Liver (tissue), 9 donors: Measurements from ENCODE around the gene THEM4. TPM values are rescaled to one million over a fixed set of nuclear protein-coding genes. Genes with fewer than 3 reads are reported as not detected.
A peak's percentile ranks its signal among the peaks of the same experiment; 100 is the strongest.

Source experiments
- DNase-seq: peaks from one replicate; pipeline ENCODE4 v3.0.0-alpha.2; 2017; ENCODE audit warnings: low spot score
- H3K27ac ChIP-seq, 2 donors: one replicate each; pipeline ENCODE4 v1.7.0; 2013; ENCODE audit warnings: inconsistent platforms in 2 of 2, low read length in 2 of 2, control low read depth in 1 of 2, low read depth in 1 of 2, mild to moderate bottlenecking in 1 of 2
- H3K27me3 ChIP-seq, 4 donors: one replicate each; pipeline versions ENCODE4 v1.6.1 to v1.7.0; 2013; ENCODE audit warnings: low read length in 3 of 4, inconsistent platforms in 1 of 4, mild to moderate bottlenecking in 1 of 4, moderate library complexity in 1 of 4; ENCODE audit not compliant: control insufficient read depth in 4 of 4, insufficient read depth in 4 of 4
- H3K36me3 ChIP-seq, 4 donors: one replicate each; pipeline versions ENCODE4 v1.6.1 to v1.7.0; 2013; ENCODE audit warnings: low read length in 3 of 4, mild to moderate bottlenecking in 3 of 4, low read depth in 1 of 4, moderate library complexity in 1 of 4; ENCODE audit not compliant: control insufficient read depth in 4 of 4, insufficient read depth in 3 of 4
- H3K4me1 ChIP-seq, 4 donors: one replicate each; pipeline versions ENCODE4 v1.6.1 to v1.7.0; 2013; ENCODE audit warnings: low read length in 3 of 4, mild to moderate bottlenecking in 3 of 4, moderate library complexity in 1 of 4; ENCODE audit not compliant: control insufficient read depth in 4 of 4, insufficient read depth in 4 of 4
- H3K4me3 ChIP-seq, 3 donors: one replicate each; pipeline versions ENCODE4 v1.6.1 to v1.7.0; 2013; ENCODE audit warnings: low read length in 3 of 3, control low read depth in 1 of 3, low read depth in 1 of 3, mild to moderate bottlenecking in 1 of 3
- H3K9ac ChIP-seq, 2 donors: one replicate each; pipeline ENCODE4 v1.7.0; 2013; ENCODE audit warnings: low read length in 2 of 2, mild to moderate bottlenecking in 2 of 2, moderate library complexity in 2 of 2, control low read depth in 1 of 2, low read depth in 1 of 2
- H3K9me3 ChIP-seq, 4 donors: one replicate each; pipeline versions ENCODE4 v1.6.1 to v1.7.0; 2013; ENCODE audit warnings: low read length in 3 of 4; ENCODE audit not compliant: control insufficient read depth in 4 of 4
- EGR1 ChIP-seq, 2 donors: IDR thresholded peaks; 2 replicates each; pipeline ENCODE4 v1.6.1; 2016 to 2018; ENCODE audit warnings: antibody characterized with exemption in 2 of 2, low read depth in 2 of 2
- FOXA1 ChIP-seq: IDR thresholded peaks from 2 replicates; pipeline ENCODE4 v1.6.1; 2016; ENCODE audit warnings: antibody characterized with exemption
- FOXA2 ChIP-seq: IDR thresholded peaks from 2 replicates; pipeline ENCODE4 v1.6.1; 2016; ENCODE audit warnings: antibody characterized with exemption
- GABPA ChIP-seq, 2 donors: IDR thresholded peaks in 1 of 2; conservative IDR thresholded peaks in 1 of 2; 2 replicates each; pipeline ENCODE4 v1.6.1; 2016; ENCODE audit warnings: antibody characterized with exemption in 2 of 2, mild to moderate bottlenecking in 1 of 2, moderate library complexity in 1 of 2
- HNF4A ChIP-seq, 2 donors: conservative IDR thresholded peaks; 2 replicates each; pipeline ENCODE4 v1.6.1; 2016; ENCODE audit warnings: antibody characterized with exemption in 2 of 2, mild to moderate bottlenecking in 2 of 2
- HNF4G ChIP-seq: IDR thresholded peaks from 2 replicates; pipeline ENCODE4 v1.6.1; 2016; ENCODE audit warnings: antibody characterized with exemption
- JUND ChIP-seq, 2 donors: IDR thresholded peaks; 2 replicates each; pipeline ENCODE4 v1.6.1; 2016; ENCODE audit warnings: antibody characterized with exemption in 2 of 2
- NR2F2 ChIP-seq: IDR thresholded peaks from 2 replicates; pipeline ENCODE4 v1.6.1; 2016; ENCODE audit warnings: antibody characterized with exemption
- RAD21 ChIP-seq, 2 donors: IDR thresholded peaks; 2 replicates each; pipeline ENCODE4 v1.6.1; 2016; ENCODE audit warnings: antibody characterized with exemption in 2 of 2, mild to moderate bottlenecking in 2 of 2
- RXRA ChIP-seq, 2 donors: IDR thresholded peaks; 2 replicates each; pipeline ENCODE4 v1.6.1; 2017 to 2018; ENCODE audit warnings: antibody characterized with exemption in 2 of 2, mild to moderate bottlenecking in 1 of 2
- SP1 ChIP-seq: IDR thresholded peaks from 2 replicates; pipeline ENCODE4 v1.6.1; 2018; ENCODE audit warnings: antibody characterized with exemption, mild to moderate bottlenecking
- TAF1 ChIP-seq: conservative IDR thresholded peaks from 2 replicates; pipeline ENCODE4 v1.6.1; 2016; ENCODE audit warnings: antibody characterized with exemption, mild to moderate bottlenecking
- YY1 ChIP-seq: IDR thresholded peaks from 2 replicates; pipeline ENCODE4 v1.6.1; 2016; ENCODE audit warnings: antibody characterized with exemption, mild to moderate bottlenecking
- WGBS: extraction: QIAGEN DNeasy Blood & Tissue Kit; methylation state at CpG from one replicate; pipeline ENCODE4 v1.1.7; 2013; 5-methylcytosine and 5-hydroxymethylcytosine counted together
- polyA plus RNA-seq, 2 donors: library from polyadenylated mRNA; stranded (reverse) in 1 of 2; unstranded in 1 of 2; fragments of 200-250 nt in 1 of 2; fragments of >200 nt in 1 of 2; fragmentation: Nextera tagmentation in 1 of 2; extraction: Ambion mirVana in 1 of 2; gene quantifications; one replicate each; pipeline versions ENCODE4 v1.2.1 to v1.2.3, GENCODE V29; 2013 to 2015
- total RNA-seq, 2 donors: library from RNA; depleted of rRNA; stranded (reverse); fragments of >200 nt; gene quantifications; one replicate each; pipeline ENCODE4 v1.2.3, GENCODE V29; 2014
- TF ChIP-seq, protein P1 (sequence below): IDR thresholded peaks from 2 replicates; pipeline ENCODE4 v1.6.1; 2016; ENCODE audit warnings: antibody characterized with exemption
- TF ChIP-seq, protein P2 (sequence below): IDR thresholded peaks from 2 replicates; pipeline ENCODE4 v1.6.1; 2016; ENCODE audit warnings: antibody characterized with exemption, mild to moderate bottlenecking
- TF ChIP-seq, protein P3 (sequence below): fragments of 150-350 bp; IDR thresholded peaks from 2 replicates; pipeline ENCODE4 v1.5.1; 2017; ENCODE audit warnings: improper control_type of control experiment, low read depth, low read length; ENCODE audit not compliant: missing input control
- TF ChIP-seq, protein P4 (sequence below): IDR thresholded peaks from 2 replicates; pipeline ENCODE4 v1.6.1; 2016; ENCODE audit warnings: antibody characterized with exemption
- TF ChIP-seq, protein P5 (sequence below): IDR thresholded peaks from 2 replicates; pipeline ENCODE4 v1.6.1; 2016; ENCODE audit warnings: antibody characterized with exemption
- donor health status: healthy.
- donor health status: healthy.
- donor health status: healthy.
- donor health status: healthy.
- donor health status: healthy.

Gene THEM4
- total and polyA plus RNA-seq, 4 donors = 6.1 to 16.2 (median 9.8) TPM

DNA sequence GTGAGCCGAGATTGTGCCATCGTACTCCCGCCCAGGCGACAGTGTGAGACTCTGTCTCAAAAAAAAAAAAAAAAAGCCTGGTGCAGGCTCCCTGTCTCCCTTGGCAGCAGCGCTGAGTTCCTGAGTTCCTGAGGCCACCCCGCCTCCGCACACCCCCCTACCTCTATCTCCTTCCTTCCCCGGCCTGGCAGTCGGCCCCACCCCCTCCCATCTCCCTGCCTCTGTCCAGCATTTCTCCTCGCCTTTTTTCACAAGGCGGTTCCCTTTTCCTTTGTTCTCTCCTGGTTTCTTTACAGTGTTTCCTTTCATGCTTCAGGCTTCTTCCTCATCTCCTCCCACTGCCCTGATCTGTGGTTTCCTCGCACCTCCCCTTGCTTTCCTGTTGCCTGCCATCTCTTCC lies 80.4 kb downstream of the THEM4 start:
- DNase-seq = no peak
- TF ChIP-seq, protein P1, sequence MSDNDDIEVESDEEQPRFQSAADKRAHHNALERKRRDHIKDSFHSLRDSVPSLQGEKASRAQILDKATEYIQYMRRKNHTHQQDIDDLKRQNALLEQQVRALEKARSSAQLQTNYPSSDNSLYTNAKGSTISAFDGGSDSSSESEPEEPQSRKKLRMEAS = no peak
- TF ChIP-seq NR2F2 = no peak
- TF ChIP-seq, protein P2, sequence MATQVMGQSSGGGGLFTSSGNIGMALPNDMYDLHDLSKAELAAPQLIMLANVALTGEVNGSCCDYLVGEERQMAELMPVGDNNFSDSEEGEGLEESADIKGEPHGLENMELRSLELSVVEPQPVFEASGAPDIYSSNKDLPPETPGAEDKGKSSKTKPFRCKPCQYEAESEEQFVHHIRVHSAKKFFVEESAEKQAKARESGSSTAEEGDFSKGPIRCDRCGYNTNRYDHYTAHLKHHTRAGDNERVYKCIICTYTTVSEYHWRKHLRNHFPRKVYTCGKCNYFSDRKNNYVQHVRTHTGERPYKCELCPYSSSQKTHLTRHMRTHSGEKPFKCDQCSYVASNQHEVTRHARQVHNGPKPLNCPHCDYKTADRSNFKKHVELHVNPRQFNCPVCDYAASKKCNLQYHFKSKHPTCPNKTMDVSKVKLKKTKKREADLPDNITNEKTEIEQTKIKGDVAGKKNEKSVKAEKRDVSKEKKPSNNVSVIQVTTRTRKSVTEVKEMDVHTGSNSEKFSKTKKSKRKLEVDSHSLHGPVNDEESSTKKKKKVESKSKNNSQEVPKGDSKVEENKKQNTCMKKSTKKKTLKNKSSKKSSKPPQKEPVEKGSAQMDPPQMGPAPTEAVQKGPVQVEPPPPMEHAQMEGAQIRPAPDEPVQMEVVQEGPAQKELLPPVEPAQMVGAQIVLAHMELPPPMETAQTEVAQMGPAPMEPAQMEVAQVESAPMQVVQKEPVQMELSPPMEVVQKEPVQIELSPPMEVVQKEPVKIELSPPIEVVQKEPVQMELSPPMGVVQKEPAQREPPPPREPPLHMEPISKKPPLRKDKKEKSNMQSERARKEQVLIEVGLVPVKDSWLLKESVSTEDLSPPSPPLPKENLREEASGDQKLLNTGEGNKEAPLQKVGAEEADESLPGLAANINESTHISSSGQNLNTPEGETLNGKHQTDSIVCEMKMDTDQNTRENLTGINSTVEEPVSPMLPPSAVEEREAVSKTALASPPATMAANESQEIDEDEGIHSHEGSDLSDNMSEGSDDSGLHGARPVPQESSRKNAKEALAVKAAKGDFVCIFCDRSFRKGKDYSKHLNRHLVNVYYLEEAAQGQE = peak; percentile 93
- H3K9ac ChIP-seq = no peak overlapping the region

DNA sequence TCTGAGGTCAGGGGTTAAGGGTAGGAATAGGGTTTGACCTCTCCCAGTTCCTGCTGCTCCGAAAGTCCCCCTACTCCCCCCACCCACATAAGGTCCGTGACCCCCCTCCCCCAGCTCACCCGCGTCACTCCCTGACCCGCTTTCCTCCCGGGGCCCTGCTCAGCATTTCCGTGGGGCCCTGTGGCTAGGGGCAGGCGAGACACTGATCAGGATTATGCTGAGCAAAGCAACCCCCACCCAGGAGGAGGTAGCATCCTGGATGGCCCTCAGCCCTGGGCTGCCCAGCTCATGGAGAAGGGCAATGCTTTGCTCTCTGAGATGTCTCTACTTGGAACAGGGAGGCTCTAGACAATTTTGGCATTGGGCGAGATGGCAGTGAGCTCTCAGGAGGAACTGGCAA lies 81.5 kb downstream of the THEM4 start:
- H3K4me3 ChIP-seq = no peak overlapping the region
- DNase-seq = no peak
- no peaks in the 10 kb centered on the region for H3K27me3 ChIP-seq
- no peaks in the 10 kb centered on the region for H3K9me3 ChIP-seq
- H3K4me1 ChIP-seq = peaks cover 11 to 79% (median 62%) of the 10 kb centered on the region in 4 donors
- 51% methylated on average over 9 of the region's 9 CpGs for WGBS
- H3K27ac ChIP-seq = peak overlapping the region in 1 of 2 donors; percentile 23
- no peak overlapping the region for H3K9ac ChIP-seq
- H3K36me3 ChIP-seq = peaks cover 2 to 12% (median 4%) of the 10 kb centered on the region in 4 donors
- no peak for TF ChIP-seq NR2F2
- TF ChIP-seq EGR1 (IDR thresholded peaks at IDR 0.05; ENCODE audit: low read depth in 2 of 2) = no peak
- no peak for TF ChIP-seq FOXA2
- TF ChIP-seq, protein P3, sequence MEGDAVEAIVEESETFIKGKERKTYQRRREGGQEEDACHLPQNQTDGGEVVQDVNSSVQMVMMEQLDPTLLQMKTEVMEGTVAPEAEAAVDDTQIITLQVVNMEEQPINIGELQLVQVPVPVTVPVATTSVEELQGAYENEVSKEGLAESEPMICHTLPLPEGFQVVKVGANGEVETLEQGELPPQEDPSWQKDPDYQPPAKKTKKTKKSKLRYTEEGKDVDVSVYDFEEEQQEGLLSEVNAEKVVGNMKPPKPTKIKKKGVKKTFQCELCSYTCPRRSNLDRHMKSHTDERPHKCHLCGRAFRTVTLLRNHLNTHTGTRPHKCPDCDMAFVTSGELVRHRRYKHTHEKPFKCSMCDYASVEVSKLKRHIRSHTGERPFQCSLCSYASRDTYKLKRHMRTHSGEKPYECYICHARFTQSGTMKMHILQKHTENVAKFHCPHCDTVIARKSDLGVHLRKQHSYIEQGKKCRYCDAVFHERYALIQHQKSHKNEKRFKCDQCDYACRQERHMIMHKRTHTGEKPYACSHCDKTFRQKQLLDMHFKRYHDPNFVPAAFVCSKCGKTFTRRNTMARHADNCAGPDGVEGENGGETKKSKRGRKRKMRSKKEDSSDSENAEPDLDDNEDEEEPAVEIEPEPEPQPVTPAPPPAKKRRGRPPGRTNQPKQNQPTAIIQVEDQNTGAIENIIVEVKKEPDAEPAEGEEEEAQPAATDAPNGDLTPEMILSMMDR = no peak
- no peak for TF ChIP-seq FOXA1
- no peak for TF ChIP-seq TAF1
- TF ChIP-seq, protein P1 = no peak
- TF ChIP-seq, protein P4, sequence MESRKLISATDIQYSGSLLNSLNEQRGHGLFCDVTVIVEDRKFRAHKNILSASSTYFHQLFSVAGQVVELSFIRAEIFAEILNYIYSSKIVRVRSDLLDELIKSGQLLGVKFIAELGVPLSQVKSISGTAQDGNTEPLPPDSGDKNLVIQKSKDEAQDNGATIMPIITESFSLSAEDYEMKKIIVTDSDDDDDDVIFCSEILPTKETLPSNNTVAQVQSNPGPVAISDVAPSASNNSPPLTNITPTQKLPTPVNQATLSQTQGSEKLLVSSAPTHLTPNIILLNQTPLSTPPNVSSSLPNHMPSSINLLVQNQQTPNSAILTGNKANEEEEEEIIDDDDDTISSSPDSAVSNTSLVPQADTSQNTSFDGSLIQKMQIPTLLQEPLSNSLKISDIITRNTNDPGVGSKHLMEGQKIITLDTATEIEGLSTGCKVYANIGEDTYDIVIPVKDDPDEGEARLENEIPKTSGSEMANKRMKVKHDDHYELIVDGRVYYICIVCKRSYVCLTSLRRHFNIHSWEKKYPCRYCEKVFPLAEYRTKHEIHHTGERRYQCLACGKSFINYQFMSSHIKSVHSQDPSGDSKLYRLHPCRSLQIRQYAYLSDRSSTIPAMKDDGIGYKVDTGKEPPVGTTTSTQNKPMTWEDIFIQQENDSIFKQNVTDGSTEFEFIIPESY = no peak
- TF ChIP-seq SP1 = no peak
- TF ChIP-seq, protein P5, sequence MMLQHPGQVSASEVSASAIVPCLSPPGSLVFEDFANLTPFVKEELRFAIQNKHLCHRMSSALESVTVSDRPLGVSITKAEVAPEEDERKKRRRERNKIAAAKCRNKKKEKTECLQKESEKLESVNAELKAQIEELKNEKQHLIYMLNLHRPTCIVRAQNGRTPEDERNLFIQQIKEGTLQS = no peak
- no peak for TF ChIP-seq YY1
- TF ChIP-seq HNF4A (conservative IDR thresholded peaks at IDR 0.05) = no peak
- no peak for TF ChIP-seq RXRA (IDR thresholded peaks at IDR 0.05)
- no peak for TF ChIP-seq RAD21 (IDR thresholded peaks at IDR 0.05)
- no peak for TF ChIP-seq JUND (IDR thresholded peaks at IDR 0.05)
- no peak for TF ChIP-seq HNF4G
- no peak for TF ChIP-seq GABPA (IDR thresholded peaks at IDR 0.05 in 1 of 2, conservative IDR thresholded peaks at IDR 0.05 in 1 of 2)
- TF ChIP-seq, protein P2 = no peak

More for the DNA sequence above, 80.4 kb downstream of the THEM4 start:
- H3K4me1 ChIP-seq = peaks cover 16 to 78% (median 64%) of the 10 kb centered on the region in 4 donors
- 20% methylated on average over 12 of the region's 12 CpGs for WGBS
- H3K27ac ChIP-seq = no peak overlapping the region
- no peak overlapping the region for H3K4me3 ChIP-seq
- no peaks in the 10 kb centered on the region for H3K9me3 ChIP-seq
- peaks cover 2 to 12% (median 4%) of the 10 kb centered on the region in 4 donors for H3K36me3 ChIP-seq
- no peaks in the 10 kb centered on the region for H3K27me3 ChIP-seq
